ENCODE measurements around the gene RRAS. TPM values are rescaled to one million over a fixed set of nuclear protein-coding genes. Genes with fewer than 3 reads are reported as not detected.

The RRAS gene
- total RNA-seq, 1 experiment from 2014 or later: 70.4 TPM

DNA sequence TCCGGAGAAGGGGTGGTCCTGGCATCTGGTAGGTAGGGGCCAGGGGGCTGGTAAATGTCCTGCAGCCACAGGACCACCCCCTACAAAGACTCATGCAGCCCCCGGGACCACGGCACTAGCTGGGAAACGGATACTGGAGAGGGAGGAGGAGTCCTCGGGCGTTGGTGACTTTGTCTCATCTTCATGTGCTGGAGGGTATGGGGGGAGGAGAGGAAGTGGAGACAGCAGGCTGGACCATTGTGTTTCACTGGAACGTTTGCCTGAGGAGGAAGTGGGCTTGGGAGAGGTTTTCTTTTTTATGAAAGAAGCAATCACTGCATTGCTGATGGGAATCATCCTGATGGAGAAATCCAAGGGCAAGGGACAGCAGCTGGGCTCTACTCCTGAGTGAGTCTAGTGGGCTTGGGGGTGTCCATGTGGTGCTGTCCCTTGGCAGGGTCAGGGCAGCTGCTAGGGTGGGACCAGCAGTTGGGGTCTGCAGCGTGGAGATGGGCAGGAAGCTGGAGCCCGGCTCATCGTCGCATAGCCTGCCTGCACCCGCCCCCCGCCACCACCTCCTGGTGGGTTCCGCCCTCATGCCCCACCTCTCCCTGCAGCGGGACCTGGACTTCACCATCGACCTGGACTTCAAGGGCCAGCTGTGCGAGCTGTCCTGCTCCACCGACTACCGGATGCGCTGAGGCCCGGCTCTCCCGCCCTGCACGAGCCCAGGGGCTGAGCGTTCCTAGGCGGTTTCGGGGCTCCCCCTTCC is 47.8 kb upstream of the RRAS start:
- CTCF ChIA-PET: no interaction called here
- Mint-ChIP-seq H3K4me3 (ENCODE audit: low read depth, unreplicated experiment) (no peak overlapping the region), H3K27ac (ENCODE audit: unreplicated experiment) (peak overlapping the region; percentile 40), H3K27me3 (ENCODE audit: unreplicated experiment) (no peaks in the 10 kb centered on the region), H3K9me3 (ENCODE audit: low read depth, unreplicated experiment) (no peaks in the 10 kb centered on the region), H3K36me3 (ENCODE audit: insufficient read depth, unreplicated experiment) (peaks cover 95% of the 10 kb centered on the region), H3K4me1 (ENCODE audit: low read depth, unreplicated experiment) (no peaks in the 10 kb centered on the region)
- DNase-seq: no peak
- intact Hi-C loops (cut with micrococcal nuclease; ENCODE audit: unreplicated experiment): no loop called here
- no TSS peak for BruUV-seq (replicated peaks)
- TF ChIP-seq, protein P1, sequence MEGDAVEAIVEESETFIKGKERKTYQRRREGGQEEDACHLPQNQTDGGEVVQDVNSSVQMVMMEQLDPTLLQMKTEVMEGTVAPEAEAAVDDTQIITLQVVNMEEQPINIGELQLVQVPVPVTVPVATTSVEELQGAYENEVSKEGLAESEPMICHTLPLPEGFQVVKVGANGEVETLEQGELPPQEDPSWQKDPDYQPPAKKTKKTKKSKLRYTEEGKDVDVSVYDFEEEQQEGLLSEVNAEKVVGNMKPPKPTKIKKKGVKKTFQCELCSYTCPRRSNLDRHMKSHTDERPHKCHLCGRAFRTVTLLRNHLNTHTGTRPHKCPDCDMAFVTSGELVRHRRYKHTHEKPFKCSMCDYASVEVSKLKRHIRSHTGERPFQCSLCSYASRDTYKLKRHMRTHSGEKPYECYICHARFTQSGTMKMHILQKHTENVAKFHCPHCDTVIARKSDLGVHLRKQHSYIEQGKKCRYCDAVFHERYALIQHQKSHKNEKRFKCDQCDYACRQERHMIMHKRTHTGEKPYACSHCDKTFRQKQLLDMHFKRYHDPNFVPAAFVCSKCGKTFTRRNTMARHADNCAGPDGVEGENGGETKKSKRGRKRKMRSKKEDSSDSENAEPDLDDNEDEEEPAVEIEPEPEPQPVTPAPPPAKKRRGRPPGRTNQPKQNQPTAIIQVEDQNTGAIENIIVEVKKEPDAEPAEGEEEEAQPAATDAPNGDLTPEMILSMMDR (IDR thresholded peaks at IDR 0.05; ENCODE audit: unreplicated experiment): no peak

DNA sequence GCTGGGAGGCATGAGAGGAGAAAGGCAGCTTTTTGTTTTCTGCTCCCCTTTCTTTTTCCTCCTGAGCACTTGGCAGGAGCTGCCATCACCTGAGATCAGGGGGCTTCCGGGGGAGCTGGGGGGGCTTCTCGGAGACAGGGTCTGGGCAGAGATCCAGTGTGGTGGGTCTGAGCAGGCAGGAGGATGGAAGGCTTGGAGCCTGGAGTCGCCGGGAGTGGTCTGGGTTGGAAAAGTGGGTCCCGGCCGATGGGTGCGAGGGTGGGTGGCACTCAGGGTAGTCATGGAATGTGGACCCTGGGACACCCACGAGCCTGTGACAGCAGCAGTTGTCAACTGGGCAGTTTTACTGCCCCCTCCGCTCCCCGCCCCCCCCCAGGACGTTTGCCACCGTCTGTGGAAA is 47.2 kb upstream of the RRAS start:
- no peaks in the 10 kb centered on the region for H3K27me3 Mint-ChIP-seq (ENCODE audit: unreplicated experiment)
- intact Hi-C loops (cut with micrococcal nuclease; ENCODE audit: unreplicated experiment): no loop called here
- no TSS peak for BruUV-seq (replicated peaks)
- H3K4me3 Mint-ChIP-seq (ENCODE audit: low read depth, unreplicated experiment): no peak overlapping the region
- no peak for DNase-seq
- H3K9me3 Mint-ChIP-seq (ENCODE audit: low read depth, unreplicated experiment): no peaks in the 10 kb centered on the region
- H3K36me3 Mint-ChIP-seq (ENCODE audit: insufficient read depth, unreplicated experiment): peaks cover 95% of the 10 kb centered on the region
- H3K27ac Mint-ChIP-seq (ENCODE audit: unreplicated experiment): peak overlapping the region; percentile 40
- H3K4me1 Mint-ChIP-seq (ENCODE audit: low read depth, unreplicated experiment): no peaks in the 10 kb centered on the region
- CTCF ChIA-PET: interaction anchor here (0.6 kb wide), 1 partner anchor 11 kb away, joined by 3 read pairs; no protein-coding TSS in a partner anchor
- TF ChIP-seq, protein P1 (IDR thresholded peaks at IDR 0.05; ENCODE audit: unreplicated experiment): no peak

DNA sequence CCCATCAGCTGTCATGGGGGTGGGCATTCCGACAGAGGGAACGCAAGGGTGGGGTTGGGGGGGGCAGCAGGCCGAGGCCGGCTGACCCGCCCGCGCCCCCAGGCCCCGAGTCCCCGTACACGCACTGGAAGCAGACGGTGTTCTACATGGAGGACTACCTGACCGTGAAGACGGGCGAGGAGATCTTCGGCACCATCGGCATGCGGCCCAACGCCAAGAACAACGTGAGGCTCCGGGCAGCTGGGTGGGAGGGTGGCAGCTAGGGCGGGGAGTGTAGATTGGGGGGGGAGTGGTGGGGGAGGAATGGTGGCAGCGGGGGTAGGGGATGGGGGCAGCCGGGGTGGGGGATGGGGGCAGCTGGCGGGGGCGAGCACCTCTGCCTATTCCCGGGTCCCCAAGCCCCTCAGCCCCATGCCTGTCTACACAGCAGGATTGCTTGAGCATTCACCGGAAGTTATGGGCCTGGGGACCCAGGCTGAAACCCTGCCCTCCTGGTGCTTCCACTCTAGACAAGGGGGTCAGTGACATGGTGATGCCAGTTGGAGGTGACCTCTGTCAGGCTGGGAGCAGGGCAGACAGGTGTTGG is 46.7 kb upstream of the RRAS start:
- CTCF ChIA-PET: interaction anchor here (0.5 to 0.6 kb wide), 2 partner anchors 9 to 10 kb away, joined by 3 to 6 read pairs; no protein-coding TSS in a partner anchor
- peaks cover 96% of the 10 kb centered on the region for H3K36me3 Mint-ChIP-seq (ENCODE audit: insufficient read depth, unreplicated experiment)
- TF ChIP-seq, protein P1 (IDR thresholded peaks at IDR 0.05; ENCODE audit: unreplicated experiment): no peak
- H3K4me1 Mint-ChIP-seq (ENCODE audit: low read depth, unreplicated experiment): no peaks in the 10 kb centered on the region
- intact Hi-C loops (cut with micrococcal nuclease; ENCODE audit: unreplicated experiment): no loop called here
- DNase-seq: no peak
- H3K27ac Mint-ChIP-seq (ENCODE audit: unreplicated experiment): peak overlapping the region; percentile 40
- no TSS peak for BruUV-seq (replicated peaks)
- no peak overlapping the region for H3K4me3 Mint-ChIP-seq (ENCODE audit: low read depth, unreplicated experiment)
- H3K9me3 Mint-ChIP-seq (ENCODE audit: low read depth, unreplicated experiment): no peaks in the 10 kb centered on the region
- no peaks in the 10 kb centered on the region for H3K27me3 Mint-ChIP-seq (ENCODE audit: unreplicated experiment)

DNA sequence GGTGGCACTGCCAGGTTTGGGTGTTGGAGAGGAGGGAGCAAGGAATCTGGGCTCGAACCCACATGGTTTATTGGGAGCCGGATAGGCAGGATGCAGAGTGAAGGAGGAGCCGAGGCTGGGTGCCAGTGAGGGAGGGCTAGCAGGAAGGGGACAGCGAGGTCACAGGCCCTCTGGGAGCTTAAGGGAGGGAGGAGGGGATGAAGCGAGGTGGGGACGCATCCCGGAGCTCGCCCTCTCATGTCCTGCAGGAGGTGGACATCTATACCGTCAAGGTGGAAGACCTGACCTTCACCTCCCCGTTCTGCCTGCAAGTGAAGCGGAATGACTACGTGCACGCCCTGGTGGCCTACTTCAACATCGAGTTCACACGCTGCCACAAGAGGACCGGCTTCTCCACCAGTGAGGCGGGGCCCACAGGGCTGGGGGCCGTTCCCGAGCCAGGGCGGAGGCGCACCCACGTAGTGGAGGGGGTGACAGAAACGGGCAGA is 45.9 kb upstream of the RRAS start:
- CTCF ChIA-PET: interaction anchor here (0.5 kb wide), 1 partner anchor 9 kb away, joined by 6 read pairs; no protein-coding TSS in a partner anchor
- no TSS peak for BruUV-seq (replicated peaks)
- TF ChIP-seq, protein P1 (IDR thresholded peaks at IDR 0.05; ENCODE audit: unreplicated experiment): no peak
- H3K27ac Mint-ChIP-seq (ENCODE audit: unreplicated experiment): peak overlapping the region; percentile 26
- H3K9me3 Mint-ChIP-seq (ENCODE audit: low read depth, unreplicated experiment): no peaks in the 10 kb centered on the region
- intact Hi-C loops (cut with micrococcal nuclease; ENCODE audit: unreplicated experiment): no loop called here
- no peak overlapping the region for H3K4me3 Mint-ChIP-seq (ENCODE audit: low read depth, unreplicated experiment)
- no peak for DNase-seq
- peaks cover 94% of the 10 kb centered on the region for H3K36me3 Mint-ChIP-seq (ENCODE audit: insufficient read depth, unreplicated experiment)
- no peaks in the 10 kb centered on the region for H3K27me3 Mint-ChIP-seq (ENCODE audit: unreplicated experiment)
- H3K4me1 Mint-ChIP-seq (ENCODE audit: low read depth, unreplicated experiment): no peaks in the 10 kb centered on the region
